Hepatocyte (in vitro differentiated cells): ENCODE data around the gene EBF4.

Experiments
- EZH2 ChIP-seq: fragments of 200-600 bp; sonication (generic); IDR thresholded peaks from 2 replicates; pipeline ENCODE4 v1.6.1; 2016; ENCODE audit warnings: antibody characterized with exemption, mild to moderate bottlenecking, borderline replicate concordance
- EZH2phosphoT487 ChIP-seq: fragments of 200-600 bp; sonication (generic); IDR thresholded peaks from one replicate; pipeline ENCODE4 v1.6.1; 2018; ENCODE audit warnings: antibody characterized with exemption, mild to moderate bottlenecking, low read depth, moderate library complexity; ENCODE audit not compliant: unreplicated experiment, severe bottlenecking
- TF ChIP-seq, protein P1 (sequence below): fragments of 200-600 bp; sonication (generic); IDR thresholded peaks from 2 replicates; pipeline ENCODE4 v1.5.1; 2016; ENCODE audit warnings: antibody characterized with exemption, mild to moderate bottlenecking; ENCODE audit not compliant: poor library complexity

DNA sequence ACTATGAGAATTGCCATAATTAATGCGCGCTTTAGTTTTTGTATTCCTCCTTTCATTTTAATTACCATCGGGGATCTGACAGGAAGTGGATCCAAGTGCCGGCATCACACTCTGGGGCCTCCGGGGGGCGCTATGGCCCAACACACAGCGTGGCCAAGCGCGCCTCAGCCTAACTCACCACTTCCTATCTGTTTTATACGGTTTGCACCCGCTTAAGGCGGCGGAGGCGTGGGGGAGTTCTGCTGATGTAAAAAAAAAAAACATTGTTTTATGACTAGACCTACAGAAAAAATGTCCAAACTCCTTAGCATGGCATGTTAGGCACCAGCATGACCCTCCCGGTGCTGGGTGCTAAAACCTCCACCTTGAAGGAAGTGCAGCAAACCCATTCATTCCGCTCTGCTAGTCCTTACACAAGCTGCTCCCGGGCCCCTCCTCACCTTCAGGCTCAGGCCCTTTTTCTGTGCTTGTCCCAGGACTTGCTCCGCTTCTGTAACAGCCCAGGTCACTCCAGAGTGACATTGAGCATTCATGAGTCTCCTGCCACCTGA, 4.5 kb upstream of the EBF4 start:
- TF ChIP-seq, protein P1, sequence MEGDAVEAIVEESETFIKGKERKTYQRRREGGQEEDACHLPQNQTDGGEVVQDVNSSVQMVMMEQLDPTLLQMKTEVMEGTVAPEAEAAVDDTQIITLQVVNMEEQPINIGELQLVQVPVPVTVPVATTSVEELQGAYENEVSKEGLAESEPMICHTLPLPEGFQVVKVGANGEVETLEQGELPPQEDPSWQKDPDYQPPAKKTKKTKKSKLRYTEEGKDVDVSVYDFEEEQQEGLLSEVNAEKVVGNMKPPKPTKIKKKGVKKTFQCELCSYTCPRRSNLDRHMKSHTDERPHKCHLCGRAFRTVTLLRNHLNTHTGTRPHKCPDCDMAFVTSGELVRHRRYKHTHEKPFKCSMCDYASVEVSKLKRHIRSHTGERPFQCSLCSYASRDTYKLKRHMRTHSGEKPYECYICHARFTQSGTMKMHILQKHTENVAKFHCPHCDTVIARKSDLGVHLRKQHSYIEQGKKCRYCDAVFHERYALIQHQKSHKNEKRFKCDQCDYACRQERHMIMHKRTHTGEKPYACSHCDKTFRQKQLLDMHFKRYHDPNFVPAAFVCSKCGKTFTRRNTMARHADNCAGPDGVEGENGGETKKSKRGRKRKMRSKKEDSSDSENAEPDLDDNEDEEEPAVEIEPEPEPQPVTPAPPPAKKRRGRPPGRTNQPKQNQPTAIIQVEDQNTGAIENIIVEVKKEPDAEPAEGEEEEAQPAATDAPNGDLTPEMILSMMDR = peak; percentile 76
- TF ChIP-seq EZH2phosphoT487 = no peak
- no peak for TF ChIP-seq EZH2
